Colon (tissue), 2 donors: ENCODE results near the gene RBL1.

ENCODE experiments used
- FAIRE-seq: peaks from 2 replicates; lab custom pipeline; 2012; peaks lifted over from hg19 to GRCh38; lab: Jason Lieb, UNC
- donor health status: control.
- donor health status: control.

The RBL1 gene

DNA sequence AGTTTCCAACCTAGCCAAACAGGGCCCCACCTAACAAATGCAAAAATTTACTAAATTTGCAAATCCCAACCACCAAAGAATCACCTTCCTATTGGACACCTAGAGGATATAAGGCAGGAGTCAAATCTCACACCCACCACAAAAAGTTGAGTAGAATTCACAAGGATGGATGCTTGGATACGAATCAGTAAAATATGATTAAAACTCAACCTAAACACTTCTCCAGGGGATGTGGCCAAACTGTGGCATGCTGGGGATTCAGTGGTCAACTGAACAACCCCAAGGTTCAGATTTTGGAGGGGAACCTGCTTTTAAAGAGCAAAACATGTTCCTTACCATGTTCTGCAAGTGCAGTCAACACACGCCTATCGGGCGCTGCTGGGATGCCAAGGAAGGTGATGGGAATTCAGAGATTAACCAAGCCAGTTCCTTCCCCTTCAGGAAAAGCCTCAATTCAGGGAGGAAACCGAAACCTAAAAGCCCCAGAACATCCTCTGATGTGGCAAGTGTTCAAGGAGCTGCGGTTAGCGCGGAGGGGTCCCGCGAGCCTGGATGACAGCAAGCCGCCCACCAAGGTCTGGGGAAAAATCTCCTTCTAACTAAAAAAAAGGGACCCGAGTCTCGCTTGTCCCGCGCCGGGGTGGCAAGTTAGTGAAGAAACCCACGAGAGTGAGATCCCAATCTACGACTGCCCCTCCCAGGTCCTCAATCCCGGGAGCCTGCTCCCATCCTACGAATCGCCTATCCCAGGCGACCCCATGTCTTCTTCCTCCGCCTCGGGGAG lies 145.2 kb downstream of the RBL1 start:
- no peak for FAIRE-seq
